Myocyte (in vitro differentiated cells): ENCODE data around the gene PDE4D. TPM values are rescaled to one million over a fixed set of nuclear protein-coding genes. Genes with fewer than 3 reads are reported as not detected.

Experiments
- DNase-seq: peaks from one replicate; pipeline ENCODE4 v3.0.0-alpha.2; 2012; ENCODE audit warnings: low read depth
- total RNA-seq: library from RNA; depleted of rRNA; stranded (reverse); fragments of >200 nt; gene quantifications from 2 replicates; pipeline ENCODE4 v1.2.3, GENCODE V29; 2014

PDE4D gene
- total RNA-seq, 1 donor from 2014 or later: 26.8 TPM

DNA sequence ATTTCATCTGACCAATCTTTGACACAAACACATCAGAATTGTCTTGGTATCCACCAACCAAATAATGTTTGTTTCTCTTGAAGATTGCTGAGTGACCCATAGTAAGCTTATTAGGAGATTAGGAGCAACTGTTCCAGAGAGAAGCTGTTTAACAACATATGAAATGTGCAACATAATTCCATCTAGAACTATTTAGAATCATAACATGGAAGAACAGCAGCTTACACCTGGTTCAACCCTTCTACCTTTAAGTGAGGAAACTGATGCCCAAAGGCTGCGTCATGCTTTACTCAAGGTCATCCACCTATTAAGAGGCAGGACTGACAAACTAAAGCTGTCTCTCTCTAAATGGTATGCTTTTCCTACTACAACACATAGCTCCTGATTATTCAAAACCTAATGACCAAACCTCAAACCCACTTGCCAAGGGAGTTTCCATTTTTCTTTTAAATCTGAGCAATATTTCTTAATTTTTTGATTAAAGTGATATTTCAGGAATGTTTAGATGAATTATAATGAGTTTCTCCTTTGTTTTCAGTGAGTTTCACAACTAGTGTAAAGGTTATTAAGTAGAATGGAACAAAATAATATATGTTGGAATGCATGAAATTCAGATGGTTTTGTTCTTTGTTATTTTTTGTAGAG, 764.8 kb downstream of the PDE4D start:
- DNase-seq: no peak

- DNase-seq: peak; percentile 34
Measured at GRCh38 chr5:59126708-59127573, 766.6 kb downstream of the PDE4D start.

DNA sequence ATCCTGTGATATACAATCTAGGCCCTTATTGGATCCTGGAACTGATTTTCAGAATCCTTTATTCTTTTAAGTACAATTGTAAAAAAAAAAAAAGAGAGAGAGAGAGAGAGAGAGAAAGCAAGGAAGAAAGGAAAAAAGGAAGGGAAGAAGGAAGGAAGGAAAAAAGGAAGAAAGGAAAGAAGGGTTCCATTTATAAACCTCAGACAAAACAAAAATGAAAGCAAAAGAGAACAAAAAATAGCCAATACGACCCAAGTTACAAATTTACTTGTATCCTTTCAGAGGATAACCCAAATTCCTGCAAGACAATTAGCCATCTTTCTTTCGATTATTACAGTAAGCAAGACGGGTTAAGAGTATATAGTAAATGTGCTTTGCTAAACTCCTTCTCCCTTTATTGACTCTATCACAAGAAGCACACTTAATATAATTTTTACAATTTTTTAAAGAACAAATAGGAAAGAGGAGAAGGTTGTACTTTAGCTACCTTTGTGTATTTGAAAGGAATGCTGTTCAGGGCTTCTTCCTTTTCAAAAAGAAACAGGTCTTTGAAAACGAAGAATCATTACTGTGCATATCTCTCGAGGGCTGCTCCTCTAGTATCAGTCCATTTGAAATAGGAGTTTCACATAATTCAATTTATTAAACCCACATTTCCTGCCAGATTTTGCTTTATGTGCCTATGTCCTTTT, 767.4 kb downstream of the PDE4D start:
- DNase-seq: peak; percentile 11

- DNase-seq: peak; percentile 57
Measured at GRCh38 chr5:59125011-59125961, 768.2 kb downstream of the PDE4D start.

- no peak for DNase-seq
Measured at GRCh38 chr5:59123595-59124561, 769.6 kb downstream of the PDE4D start.

DNA sequence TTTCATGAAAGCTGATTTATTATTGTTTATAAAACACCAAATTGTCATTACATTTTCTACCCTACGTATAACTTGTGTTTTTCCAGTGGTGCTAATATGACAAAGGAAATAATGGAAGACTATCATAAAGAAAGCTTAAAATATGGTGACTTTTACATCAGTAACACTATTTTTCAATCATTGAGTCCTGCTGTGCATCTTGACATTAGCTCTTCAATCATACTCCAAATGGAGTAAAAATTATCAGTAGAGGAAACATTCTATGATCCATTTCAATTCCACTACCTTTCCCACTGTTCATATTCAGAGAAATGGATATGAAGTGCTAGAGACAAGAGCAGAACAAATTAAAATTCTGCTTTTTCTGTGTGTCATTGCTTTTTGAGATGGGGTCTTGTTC, 774.0 kb downstream of the PDE4D start:
- DNase-seq: no peak

DNA sequence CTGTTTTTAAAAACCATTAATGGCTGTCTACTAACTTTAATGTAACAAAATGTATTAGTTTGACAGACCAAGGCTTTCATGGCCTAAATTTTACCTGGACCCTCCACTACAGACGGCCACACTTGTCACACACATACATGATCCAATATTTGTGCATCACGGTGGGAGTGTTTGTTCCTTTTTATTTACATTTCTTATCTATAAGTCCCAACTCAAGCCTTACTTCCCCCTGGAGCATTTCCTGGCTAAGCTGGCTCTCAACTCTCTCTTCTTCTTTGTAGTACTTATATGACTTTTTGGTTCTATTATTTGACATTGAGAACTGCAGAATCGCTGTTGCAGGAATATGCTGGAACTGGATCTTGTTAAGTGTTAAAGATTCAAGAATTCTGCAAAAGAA, 776.2 kb downstream of the PDE4D start:
- DNase-seq: no peak

DNA sequence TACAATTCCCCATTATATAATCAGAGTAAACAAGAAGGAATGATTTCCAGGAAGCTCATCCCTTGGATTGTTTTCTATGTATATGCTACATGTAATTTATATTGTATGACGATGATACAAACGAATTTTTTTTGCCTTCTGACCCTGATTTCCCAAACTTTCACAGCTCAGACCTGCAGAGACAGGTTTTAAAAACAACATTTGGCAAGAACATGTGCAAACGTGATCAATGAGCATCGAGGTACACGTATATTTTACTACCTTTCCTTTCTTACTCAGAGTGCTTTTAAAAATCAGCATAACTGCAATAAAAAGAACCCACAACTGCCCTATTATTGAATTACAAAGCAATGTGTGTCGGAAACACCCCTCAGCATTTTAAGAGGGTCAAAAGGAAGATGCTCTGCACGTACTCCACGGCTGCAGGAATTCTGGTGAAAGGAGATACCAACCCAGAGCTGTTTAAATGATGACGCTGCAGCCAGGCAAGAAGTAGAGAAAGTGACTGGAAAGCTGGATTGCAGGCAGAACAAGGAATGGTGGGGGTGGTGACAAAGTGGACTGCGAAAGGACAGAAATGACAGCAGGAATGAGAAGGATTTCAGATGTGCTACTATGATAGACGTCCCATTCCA, 777.2 kb downstream of the PDE4D start:
- no peak for DNase-seq

DNA sequence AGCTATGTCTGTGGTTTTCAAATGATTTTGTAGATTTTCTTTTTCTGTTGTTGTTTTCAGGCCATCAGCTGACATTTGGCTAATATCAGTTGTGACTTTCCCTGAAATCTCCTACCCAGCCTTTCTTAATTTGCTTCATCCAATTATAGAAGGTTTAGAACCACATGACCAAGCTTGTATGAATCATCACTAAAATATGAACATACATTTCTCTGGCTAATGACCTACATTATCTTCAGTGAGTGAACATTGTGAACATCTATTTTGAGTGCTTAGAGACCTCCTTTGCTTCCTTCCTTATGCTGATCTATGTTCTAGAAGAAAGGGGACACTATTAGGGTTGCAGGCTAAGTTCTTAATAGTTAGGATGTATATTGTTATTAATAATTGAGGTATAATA, 778.2 kb downstream of the PDE4D start:
- no peak for DNase-seq

DNA sequence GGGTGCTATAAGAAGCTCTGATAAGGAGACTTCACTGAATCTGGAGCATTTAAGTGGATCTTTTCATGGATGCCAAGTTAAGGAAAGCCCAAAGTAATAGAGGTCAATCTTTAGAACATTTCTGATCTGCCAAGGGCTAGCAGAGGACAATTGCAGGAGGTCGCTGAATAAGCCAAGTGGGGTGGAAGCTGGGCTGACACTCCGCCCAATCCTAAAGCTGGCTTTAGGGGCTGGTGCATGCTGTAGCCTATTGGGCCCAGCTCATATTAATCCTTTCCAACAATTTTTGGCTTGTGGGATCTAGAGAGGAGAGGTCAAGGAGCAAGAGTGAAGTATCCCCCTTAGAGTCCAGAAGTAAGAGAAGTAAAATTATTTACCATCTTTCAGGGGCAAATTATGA, 784.1 kb downstream of the PDE4D start:
- no peak for DNase-seq

DNA sequence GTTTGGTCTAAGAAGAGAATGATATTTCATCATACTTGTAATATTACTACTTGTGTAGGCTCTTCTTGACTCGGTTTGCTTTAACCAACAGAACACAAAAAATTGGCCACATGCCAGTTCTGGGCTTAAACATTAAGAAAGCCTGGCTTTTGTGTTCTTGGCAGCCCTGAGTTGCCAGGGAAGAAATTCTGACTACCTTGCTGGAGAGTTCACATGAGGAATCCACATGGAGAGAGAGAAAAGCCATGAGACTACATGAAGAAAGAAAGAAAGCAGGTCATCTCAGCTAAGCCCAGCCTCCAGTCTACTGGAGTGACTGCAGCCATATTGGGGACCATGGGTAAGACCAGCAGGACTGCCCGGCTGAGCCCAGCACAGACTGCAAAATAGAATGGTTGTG, 785.8 kb downstream of the PDE4D start:
- peak; percentile 37 for DNase-seq

GRCh38 chr5:59104400-59105127, 789.0 kb downstream of the PDE4D start:
- DNase-seq: no peak

DNA sequence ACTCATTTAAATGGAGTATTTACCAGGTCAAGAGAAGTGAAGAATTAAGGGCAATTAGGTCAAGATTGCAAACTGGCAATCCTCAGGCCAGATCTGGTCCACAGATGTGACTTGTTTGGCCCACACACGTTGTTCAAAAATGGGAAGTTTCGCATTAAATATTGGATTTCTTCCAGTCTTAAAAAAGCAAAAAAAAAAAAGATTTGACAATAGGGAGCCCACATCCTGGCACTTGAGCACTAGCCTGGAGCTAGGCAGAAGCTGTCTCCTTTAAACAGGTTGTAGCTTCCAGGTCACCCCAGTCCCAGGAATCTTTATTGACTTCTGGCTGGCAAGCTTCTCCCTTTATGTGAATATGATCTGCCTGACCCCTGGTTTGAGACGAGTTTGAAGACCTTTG, 790.2 kb downstream of the PDE4D start:
- no peak for DNase-seq

GRCh38 chr5:59102437-59102836, 791.1 kb downstream of the PDE4D start:
- no peak for DNase-seq

- no peak for DNase-seq
Measured at GRCh38 chr5:59100875-59101274, 792.7 kb downstream of the PDE4D start.

DNA sequence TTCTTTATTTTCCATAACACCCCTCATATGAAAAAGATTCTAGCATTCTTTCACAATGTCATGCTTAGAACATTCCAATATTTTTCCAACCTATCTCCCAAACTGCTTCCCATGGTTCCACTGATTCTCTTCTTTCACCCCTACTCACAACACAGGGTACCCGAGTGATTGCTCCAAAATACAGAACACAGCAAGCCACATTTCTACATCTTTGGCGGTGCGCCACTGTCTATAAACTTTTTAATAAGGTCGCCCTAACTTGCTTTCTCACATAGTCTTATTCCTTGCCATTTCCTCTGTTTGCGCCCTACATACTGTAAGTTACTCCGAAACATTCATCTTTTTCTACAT, 793.6 kb downstream of the PDE4D start:
- DNase-seq: no peak

DNA sequence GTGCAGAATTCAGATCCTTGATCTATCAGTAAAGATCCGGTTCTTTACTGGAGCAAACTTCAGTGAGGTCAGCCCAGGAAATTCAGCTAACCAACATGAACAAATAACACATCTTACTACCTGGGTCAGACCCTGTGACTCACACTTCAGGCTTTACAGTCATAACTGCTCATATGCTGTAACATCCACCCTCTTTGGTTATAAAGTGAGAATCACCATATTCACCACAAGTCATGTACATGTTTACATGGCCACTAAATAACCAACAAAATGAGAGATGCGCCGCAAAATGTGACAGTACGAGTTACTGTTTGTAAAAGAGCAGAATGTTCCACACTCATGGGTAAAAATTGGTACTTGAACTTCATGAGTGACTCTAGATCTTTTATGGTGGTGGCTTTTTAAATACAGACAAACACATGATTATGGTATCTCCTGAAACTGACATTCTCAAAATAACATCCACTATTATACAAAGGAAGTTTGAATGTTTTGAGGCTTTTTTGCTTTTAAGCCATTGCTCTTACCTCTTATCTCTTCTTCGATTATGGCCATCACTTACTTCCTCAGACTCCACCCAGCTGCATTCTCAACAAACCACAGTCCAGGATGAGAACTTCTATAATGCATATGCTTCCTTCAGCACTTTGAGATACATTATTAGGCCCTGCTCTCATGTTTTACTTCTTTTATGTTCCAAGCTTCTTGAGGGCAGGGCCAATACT, 794.1 kb downstream of the PDE4D start:
- no peak for DNase-seq

- no peak for DNase-seq
Measured at GRCh38 chr5:59098743-59099142, 794.8 kb downstream of the PDE4D start.
